ENCODE results near the gene SMAD6. TPM values are rescaled to one million over a fixed set of nuclear protein-coding genes. Genes with fewer than 3 reads are reported as not detected.

SMAD6 gene
- polyA plus RNA-seq, 1 of the 3 experiments (the other 2 are of a cell fraction) = 4.5 TPM

GRCh38 chr15:66721501-66721937 lies 19.5 kb downstream of the SMAD6 start:
- Histone ChIP-seq H3K27me3 (ENCODE audit: insufficient read depth) (no peaks in the 10 kb centered on the region), H3K79me2 (ENCODE audit: insufficient read depth) (peaks cover 97% of the 10 kb centered on the region), H3K4me2 (no peak overlapping the region), H4K20me1 (ENCODE audit: insufficient read depth) (peaks cover 87% of the 10 kb centered on the region), H2AFZ (ENCODE audit: low read depth) (no peak overlapping the region), H3K9me3 (no peaks in the 10 kb centered on the region), H3K4me3 (ENCODE audit: low read depth in 2 of 2, low read length in 1 of 2) (no peak overlapping the region), H3F3A (replicated peaks; ENCODE audit: insufficient read depth) (peaks cover 21% of the 10 kb centered on the region), H3K9me2 (no peaks in the 10 kb centered on the region), H3K4me1 (ENCODE audit: control insufficient read depth in 1 of 2, insufficient read depth in 2 of 2, low read depth in 1 of 2, low read length in 1 of 2) (peaks cover 16 to 19% of the 10 kb centered on the region in 2 experiments; a peak in 3 of 4 replicates), H3K27ac (ENCODE audit: low read depth in 2 of 2, low read length in 1 of 2) (no peak overlapping the region), H3K9ac (no peak overlapping the region), H3K36me3 (replicated peaks in 1 of 2; ENCODE audit: control insufficient read depth in 1 of 2, insufficient read depth in 2 of 2, low read length in 1 of 2) (peaks cover 6 to 23% of the 10 kb centered on the region in 2 experiments)
- DNase-seq = no peak
- TF ChIP-seq MAX (IDR thresholded peaks at IDR 0.05; ENCODE audit: low read depth) = 0 out of 2 replicates have a peak, but pooled peaks have one; percentile 17
- no peak for TF ChIP-seq GATA2 (CRISPR knock-in tag; IDR thresholded peaks at IDR 0.05)
- CTCF ChIA-PET = interaction anchor here (0.7 to 1.7 kb wide), 5 partner anchors 14 to 403 kb away, joined by 3 to 8 read pairs (median 5); no protein-coding TSS in a partner anchor
- POLR2A ChIA-PET = interaction anchor here (1.2 kb wide), 1 partner anchor 12 kb away, joined by 3 read pairs; no protein-coding TSS in a partner anchor
- WGBS (ENCODE audit: low lambda C conversion rate) = 88% methylated on average over 4 of the region's 4 CpGs

GRCh38 chr15:66721954-66722353 lies 19.9 kb downstream of the SMAD6 start:
- TF ChIP-seq, protein P1, sequence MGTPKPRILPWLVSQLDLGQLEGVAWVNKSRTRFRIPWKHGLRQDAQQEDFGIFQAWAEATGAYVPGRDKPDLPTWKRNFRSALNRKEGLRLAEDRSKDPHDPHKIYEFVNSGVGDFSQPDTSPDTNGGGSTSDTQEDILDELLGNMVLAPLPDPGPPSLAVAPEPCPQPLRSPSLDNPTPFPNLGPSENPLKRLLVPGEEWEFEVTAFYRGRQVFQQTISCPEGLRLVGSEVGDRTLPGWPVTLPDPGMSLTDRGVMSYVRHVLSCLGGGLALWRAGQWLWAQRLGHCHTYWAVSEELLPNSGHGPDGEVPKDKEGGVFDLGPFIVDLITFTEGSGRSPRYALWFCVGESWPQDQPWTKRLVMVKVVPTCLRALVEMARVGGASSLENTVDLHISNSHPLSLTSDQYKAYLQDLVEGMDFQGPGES (IDR thresholded peaks at IDR 0.05; ENCODE audit: low read depth, low read length) = no peak
- TF ChIP-seq USF2 (IDR thresholded peaks at IDR 0.05; ENCODE audit: borderline replicate concordance, low read depth, low read length) (no peak), TEAD4 (IDR thresholded peaks at IDR 0.05; ENCODE audit: borderline replicate concordance, insufficient read depth) (no peak), GATA2 (CRISPR knock-in tag; IDR thresholded peaks at IDR 0.05) (no peak), EZH2phosphoT487 (IDR thresholded peaks at IDR 0.05; ENCODE audit: borderline replicate concordance, low read depth) (no peak)
- TF ChIP-seq, protein P2, sequence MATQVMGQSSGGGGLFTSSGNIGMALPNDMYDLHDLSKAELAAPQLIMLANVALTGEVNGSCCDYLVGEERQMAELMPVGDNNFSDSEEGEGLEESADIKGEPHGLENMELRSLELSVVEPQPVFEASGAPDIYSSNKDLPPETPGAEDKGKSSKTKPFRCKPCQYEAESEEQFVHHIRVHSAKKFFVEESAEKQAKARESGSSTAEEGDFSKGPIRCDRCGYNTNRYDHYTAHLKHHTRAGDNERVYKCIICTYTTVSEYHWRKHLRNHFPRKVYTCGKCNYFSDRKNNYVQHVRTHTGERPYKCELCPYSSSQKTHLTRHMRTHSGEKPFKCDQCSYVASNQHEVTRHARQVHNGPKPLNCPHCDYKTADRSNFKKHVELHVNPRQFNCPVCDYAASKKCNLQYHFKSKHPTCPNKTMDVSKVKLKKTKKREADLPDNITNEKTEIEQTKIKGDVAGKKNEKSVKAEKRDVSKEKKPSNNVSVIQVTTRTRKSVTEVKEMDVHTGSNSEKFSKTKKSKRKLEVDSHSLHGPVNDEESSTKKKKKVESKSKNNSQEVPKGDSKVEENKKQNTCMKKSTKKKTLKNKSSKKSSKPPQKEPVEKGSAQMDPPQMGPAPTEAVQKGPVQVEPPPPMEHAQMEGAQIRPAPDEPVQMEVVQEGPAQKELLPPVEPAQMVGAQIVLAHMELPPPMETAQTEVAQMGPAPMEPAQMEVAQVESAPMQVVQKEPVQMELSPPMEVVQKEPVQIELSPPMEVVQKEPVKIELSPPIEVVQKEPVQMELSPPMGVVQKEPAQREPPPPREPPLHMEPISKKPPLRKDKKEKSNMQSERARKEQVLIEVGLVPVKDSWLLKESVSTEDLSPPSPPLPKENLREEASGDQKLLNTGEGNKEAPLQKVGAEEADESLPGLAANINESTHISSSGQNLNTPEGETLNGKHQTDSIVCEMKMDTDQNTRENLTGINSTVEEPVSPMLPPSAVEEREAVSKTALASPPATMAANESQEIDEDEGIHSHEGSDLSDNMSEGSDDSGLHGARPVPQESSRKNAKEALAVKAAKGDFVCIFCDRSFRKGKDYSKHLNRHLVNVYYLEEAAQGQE (IDR thresholded peaks at IDR 0.05; ENCODE audit: low read depth, low read length) = no peak
- Histone ChIP-seq H3K4me2 (no peak overlapping the region), H2AFZ (ENCODE audit: low read depth) (no peak overlapping the region), H3K9ac (no peak overlapping the region), H3K27ac (ENCODE audit: low read depth in 2 of 2, low read length in 1 of 2) (no peak overlapping the region), H3F3A (replicated peaks; ENCODE audit: insufficient read depth) (peaks cover 21% of the 10 kb centered on the region), H3K79me2 (ENCODE audit: insufficient read depth) (peaks cover 97% of the 10 kb centered on the region), H4K20me1 (ENCODE audit: insufficient read depth) (peaks cover 89% of the 10 kb centered on the region), H3K4me3 (ENCODE audit: low read depth in 2 of 2, low read length in 1 of 2) (no peak overlapping the region), H3K36me3 (replicated peaks in 1 of 2; ENCODE audit: control insufficient read depth in 1 of 2, insufficient read depth in 2 of 2, low read length in 1 of 2) (peaks cover 6 to 23% of the 10 kb centered on the region in 2 experiments), H3K27me3 (ENCODE audit: insufficient read depth) (no peaks in the 10 kb centered on the region), H3K9me3 (no peaks in the 10 kb centered on the region), H3K9me2 (no peaks in the 10 kb centered on the region), H3K4me1 (ENCODE audit: control insufficient read depth in 1 of 2, insufficient read depth in 2 of 2, low read depth in 1 of 2, low read length in 1 of 2) (peaks cover 16 to 19% of the 10 kb centered on the region in 2 experiments; a peak in 3 of 4 replicates)
- CTCF ChIA-PET = interaction anchor here (0.7 to 1.7 kb wide), 7 partner anchors 15 to 403 kb away, joined by 3 to 8 read pairs (median 5); no protein-coding TSS in a partner anchor
- POLR2A ChIA-PET = interaction anchor here (1.2 kb wide), 1 partner anchor 11 kb away, joined by 3 read pairs; no protein-coding TSS in a partner anchor
- no peak for DNase-seq
- 93% methylated on average over 6 of the region's 6 CpGs for WGBS (ENCODE audit: low lambda C conversion rate)

Data from SK-N-SH (cell line).